Measurements from ENCODE around the gene CTAGE9.

DNA sequence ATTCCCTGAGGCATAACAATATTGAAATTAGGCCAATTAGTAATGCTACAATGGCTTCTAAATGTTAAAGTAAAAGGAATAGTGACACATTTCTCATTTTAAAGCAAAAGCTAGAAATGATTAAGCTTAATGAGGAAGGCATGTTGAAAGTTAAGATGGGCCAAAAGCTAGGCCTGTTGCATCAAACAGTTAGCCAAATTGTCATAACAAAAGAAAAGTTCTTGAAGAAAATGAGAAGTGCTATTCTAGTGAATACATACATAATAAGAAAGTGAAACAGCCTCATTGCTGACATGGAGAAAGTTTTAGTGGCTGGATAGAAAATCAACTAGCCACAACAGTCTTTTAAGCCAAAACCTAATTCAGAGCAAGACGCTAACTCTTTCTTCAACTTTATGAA, 22.5 kb downstream of the CTAGE9 start:
- no peak for TF ChIP-seq EZH2 (IDR thresholded peaks at IDR 0.05; ENCODE audit: low read length, missing control alignments)
- TF ChIP-seq, protein P1, sequence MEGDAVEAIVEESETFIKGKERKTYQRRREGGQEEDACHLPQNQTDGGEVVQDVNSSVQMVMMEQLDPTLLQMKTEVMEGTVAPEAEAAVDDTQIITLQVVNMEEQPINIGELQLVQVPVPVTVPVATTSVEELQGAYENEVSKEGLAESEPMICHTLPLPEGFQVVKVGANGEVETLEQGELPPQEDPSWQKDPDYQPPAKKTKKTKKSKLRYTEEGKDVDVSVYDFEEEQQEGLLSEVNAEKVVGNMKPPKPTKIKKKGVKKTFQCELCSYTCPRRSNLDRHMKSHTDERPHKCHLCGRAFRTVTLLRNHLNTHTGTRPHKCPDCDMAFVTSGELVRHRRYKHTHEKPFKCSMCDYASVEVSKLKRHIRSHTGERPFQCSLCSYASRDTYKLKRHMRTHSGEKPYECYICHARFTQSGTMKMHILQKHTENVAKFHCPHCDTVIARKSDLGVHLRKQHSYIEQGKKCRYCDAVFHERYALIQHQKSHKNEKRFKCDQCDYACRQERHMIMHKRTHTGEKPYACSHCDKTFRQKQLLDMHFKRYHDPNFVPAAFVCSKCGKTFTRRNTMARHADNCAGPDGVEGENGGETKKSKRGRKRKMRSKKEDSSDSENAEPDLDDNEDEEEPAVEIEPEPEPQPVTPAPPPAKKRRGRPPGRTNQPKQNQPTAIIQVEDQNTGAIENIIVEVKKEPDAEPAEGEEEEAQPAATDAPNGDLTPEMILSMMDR (conservative IDR thresholded peaks at IDR 0.05 in 1 of 2, IDR thresholded peaks at IDR 0.05 in 1 of 2; ENCODE audit: low read depth in 1 of 2, low read length in 2 of 2) = no peak

Measured in fibroblast of lung (primary cell).